SK-N-SH (cell line): Measurements from ENCODE around the gene LDLRAP1. TPM values are rescaled to one million over a fixed set of nuclear protein-coding genes. Genes with fewer than 3 reads are reported as not detected.

Source experiments
- CTCF ChIA-PET: fragments of 300-600, 350-600 bp; formaldehyde crosslinking; extraction: SDS; loops from one replicate; lab custom pipeline; 2021; lab: Yijun Ruan, JAX
- POLR2A ChIA-PET: fragments of 350-600 bp; sonication (Branson Sonifier 250); formaldehyde crosslinking; extraction: SDS; loops from one replicate; lab custom pipeline; 2020; ENCODE audit warnings: antibody characterized with exemption, inconsistent platforms; lab: Yijun Ruan, JAX
- DNase-seq: peaks from one replicate; pipeline ENCODE4 v3.0.0; 2012
- H2AFZ ChIP-seq: fragments of 200-600 bp; sonication (generic); 2 replicates; pipeline ENCODE4 v1.8.1; 2016; ENCODE audit warnings: antibody characterized with exemption, mild to moderate bottlenecking, low read depth
- H3F3A ChIP-seq: fragments of 200-600 bp; sonication (generic); replicated peaks from 2 replicates; pipeline ENCODE3; 2016; ENCODE audit warnings: antibody characterized with exemption, mild to moderate bottlenecking; ENCODE audit not compliant: insufficient read depth
- H3K27ac ChIP-seq, 2 experiments: fragments of 200-500 bp in 1 of 2; fragments of 200-600 bp in 1 of 2; sonication (Bioruptor generic) in 1 of 2; sonication (generic), shearing (Covaris generic) in 1 of 2; 2 replicates each; pipeline versions ENCODE4 v1.5.1 to v1.6.1; 2014 to 2016; ENCODE audit warnings: low read depth in 2 of 2, inconsistent platforms in 1 of 2, low read length in 1 of 2, mild to moderate bottlenecking in 1 of 2, mixed read lengths in 1 of 2
- H3K27me3 ChIP-seq: fragments of 200-600 bp; sonication (generic), shearing (Covaris generic); 2 replicates; pipeline ENCODE4 v1.6.1; 2016; ENCODE audit warnings: mixed run types; ENCODE audit not compliant: insufficient read depth
- H3K36me3 ChIP-seq, 2 experiments: fragments of 200-500 bp in 1 of 2; fragments of 200-600 bp in 1 of 2; sonication (Bioruptor generic) in 1 of 2; sonication (generic) in 1 of 2; replicated peaks in 1 of 2; 2 replicates each; pipeline versions ENCODE3 to v1.5.1; 2014 to 2016; ENCODE audit warnings: low read length in 1 of 2, mild to moderate bottlenecking in 1 of 2; ENCODE audit not compliant: insufficient read depth in 2 of 2, control insufficient read depth in 1 of 2
- H3K4me1 ChIP-seq, 2 experiments: fragments of 200-500 bp in 1 of 2; fragments of 200-600 bp in 1 of 2; sonication (Bioruptor generic) in 1 of 2; sonication (generic), shearing (Covaris generic) in 1 of 2; 2 replicates each; pipeline versions ENCODE4 v1.5.1 to v1.6.1; 2014 to 2016; ENCODE audit warnings: low read depth in 1 of 2, low read length in 1 of 2, mixed run types in 1 of 2; ENCODE audit not compliant: insufficient read depth in 2 of 2, control insufficient read depth in 1 of 2
- H3K4me2 ChIP-seq: fragments of 200-600 bp; sonication (generic), shearing (Covaris generic); 2 replicates; pipeline ENCODE4 v1.6.1; 2017; ENCODE audit warnings: mixed run types
- H3K4me3 ChIP-seq, 2 experiments: fragments of 200-500 bp in 1 of 2; fragments of 200-600 bp in 1 of 2; sonication (Bioruptor generic) in 1 of 2; sonication (generic), shearing (Covaris generic) in 1 of 2; 2 replicates each; pipeline versions ENCODE4 v1.5.1 to v1.8.1; 2014 to 2016; ENCODE audit warnings: low read depth in 2 of 2, inconsistent platforms in 1 of 2, low read length in 1 of 2, mild to moderate bottlenecking in 1 of 2, mixed read lengths in 1 of 2, moderate library complexity in 1 of 2
- H3K79me2 ChIP-seq: fragments of 200-600 bp; sonication (generic); 2 replicates; pipeline ENCODE4 v1.8.1; 2017; ENCODE audit warnings: mild to moderate bottlenecking; ENCODE audit not compliant: insufficient read depth
- H3K9ac ChIP-seq: fragments of 200-600 bp; sonication (generic); 2 replicates; pipeline ENCODE4 v1.6.1; 2017; ENCODE audit warnings: mixed run types
- H3K9me2 ChIP-seq: fragments of 200-600 bp; sonication (generic); 2 replicates; pipeline ENCODE4 v1.6.1; 2017; ENCODE audit warnings: mixed run types
- H3K9me3 ChIP-seq: fragments of 200-600 bp; sonication (generic); 2 replicates; pipeline ENCODE4 v1.6.1; 2017; ENCODE audit warnings: mixed run types, mild to moderate bottlenecking, moderate library complexity
- H4K20me1 ChIP-seq: fragments of 200-600 bp; sonication (generic); 2 replicates; pipeline ENCODE4 v1.6.1; 2017; ENCODE audit warnings: mild to moderate bottlenecking, mixed run types; ENCODE audit not compliant: insufficient read depth
- CHD2 ChIP-seq: fragments of 150-350 bp; IDR thresholded peaks from 2 replicates; pipeline ENCODE4 v1.6.1; 2018; ENCODE audit warnings: low read length; ENCODE audit not compliant: partially characterized antibody
- ELF1 ChIP-seq: IDR thresholded peaks from 2 replicates; pipeline ENCODE4 v1.4.0; 2012
- EP300 ChIP-seq, 2 experiments: IDR thresholded peaks; 2 replicates each; pipeline versions ENCODE4 v1.4.0 to v1.6.1; 2012; ENCODE audit warnings: borderline replicate concordance in 1 of 2, low read depth in 1 of 2, low read length in 1 of 2
- FOSL2 ChIP-seq: IDR thresholded peaks from 2 replicates; pipeline ENCODE4 v1.4.0; 2012; ENCODE audit warnings: low read depth, mild to moderate bottlenecking, moderate library complexity, borderline replicate concordance
- FOXJ3 ChIP-seq: sonication (generic); formaldehyde crosslinking; IDR thresholded peaks from 2 replicates; pipeline ENCODE4 v1.5.1; 2020; ENCODE audit warnings: mild to moderate bottlenecking, missing genetic modification reagents
- FOXM1 ChIP-seq: IDR thresholded peaks from 2 replicates; pipeline ENCODE4 v1.4.0; 2012; ENCODE audit warnings: low read depth, mild to moderate bottlenecking
- GATA2 ChIP-seq: sonication (generic); formaldehyde crosslinking; IDR thresholded peaks from 2 replicates; pipeline ENCODE4 v1.5.0; 2020; ENCODE audit warnings: mild to moderate bottlenecking, missing genetic modification reagents
- IRF3 ChIP-seq: fragments of 150-350 bp; IDR thresholded peaks from 2 replicates; pipeline ENCODE4 v1.6.1; 2016; ENCODE audit warnings: mild to moderate bottlenecking, low read depth, low read length
- MXI1 ChIP-seq: IDR thresholded peaks from 2 replicates; pipeline ENCODE4 v1.6.1; 2012; ENCODE audit warnings: mild to moderate bottlenecking, low read depth, low read length, improper control_type of control experiment
- NRF1 ChIP-seq: IDR thresholded peaks from 2 replicates; pipeline ENCODE4 v1.6.1; 2012; ENCODE audit warnings: low read depth, mild to moderate bottlenecking, low read length
- RAD21 ChIP-seq: IDR thresholded peaks from 2 replicates; pipeline ENCODE4 v1.6.1; 2012; ENCODE audit warnings: mild to moderate bottlenecking, low read length
- RCOR1 ChIP-seq: fragments of 150-350 bp; IDR thresholded peaks from 2 replicates; pipeline ENCODE4 v1.6.1; 2017; ENCODE audit warnings: antibody characterized with exemption, low read length
- RFX5 ChIP-seq: IDR thresholded peaks from 2 replicates; pipeline ENCODE4 v1.6.1; 2012; ENCODE audit warnings: mild to moderate bottlenecking, improper control_type of control experiment, low read length
- SIN3A ChIP-seq: IDR thresholded peaks from 2 replicates; pipeline ENCODE4 v1.6.1; 2012; ENCODE audit warnings: low read depth, mild to moderate bottlenecking, low read length, moderate library complexity, borderline replicate concordance
- SMC3 ChIP-seq: IDR thresholded peaks from 2 replicates; pipeline ENCODE4 v1.6.1; 2012; ENCODE audit warnings: low read depth, low read length, improper control_type of control experiment
- YY1 ChIP-seq: IDR thresholded peaks from 2 replicates; pipeline ENCODE4 v1.4.0; 2012; ENCODE audit warnings: low read depth, mild to moderate bottlenecking
- ZBTB33 ChIP-seq: IDR thresholded peaks from 2 replicates; pipeline ENCODE4 v1.4.0; 2012; ENCODE audit warnings: low read depth, borderline replicate concordance
- WGBS: methylation state at CpG from one replicate; pipeline ENCODE4 v1.1.6; 2017; ENCODE audit warnings: low lambda C conversion rate; 5-methylcytosine and 5-hydroxymethylcytosine counted together
- polyA plus RNA-seq, 3 experiments: library from polyadenylated mRNA; depleted of rRNA; stranded (reverse); fragments of >200 nt; gene quantifications; 2 replicates each; pipeline ENCODE4 v1.2.3, GENCODE V29; 2012
- TF ChIP-seq, protein P1 (sequence below): IDR thresholded peaks from 2 replicates; pipeline ENCODE4 v1.4.0; 2012; ENCODE audit warnings: low read depth, borderline replicate concordance
- TF ChIP-seq, protein P2 (sequence below): IDR thresholded peaks from 2 replicates; pipeline ENCODE4 v1.4.0; 2012; ENCODE audit warnings: low read depth
- TF ChIP-seq, protein P3 (sequence below): fragments of 150-350 bp; IDR thresholded peaks from 2 replicates; pipeline ENCODE4 v1.6.1; 2017; ENCODE audit warnings: antibody characterized with exemption, low read length, low read depth, borderline replicate concordance
- TF ChIP-seq, protein P4 (sequence below): fragments of 200-600 bp; sonication (generic); IDR thresholded peaks from 2 replicates; pipeline ENCODE4 v1.6.1; 2017; ENCODE audit warnings: antibody characterized with exemption, mild to moderate bottlenecking, moderate library complexity

Gene LDLRAP1
- polyA plus RNA-seq, 1 of the 3 experiments (the other 2 are of a cell fraction), result 19.1 TPM

DNA sequence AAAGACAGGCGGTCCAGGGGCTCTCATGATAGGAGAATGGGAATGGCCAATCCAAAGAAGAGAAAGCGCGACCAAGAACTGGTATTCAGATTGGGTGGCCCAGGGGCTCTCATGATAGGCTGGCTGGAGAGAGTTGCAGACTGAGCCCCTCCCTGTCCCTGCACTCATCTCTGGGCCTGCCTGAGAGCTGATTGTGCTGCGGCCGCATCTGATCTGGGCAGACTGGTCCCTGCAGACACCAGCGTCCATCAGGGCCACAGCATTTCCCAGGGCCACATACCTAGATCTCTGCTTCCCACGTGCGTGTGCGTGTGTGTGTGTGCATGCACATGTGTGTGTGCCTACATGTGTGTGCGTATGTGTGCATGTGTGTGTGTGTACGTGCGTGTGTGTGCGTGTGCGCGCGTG lies 42.8 kb downstream of the LDLRAP1 start:
- no peaks in the 10 kb centered on the region for H3K36me3 ChIP-seq
- POLR2A ChIA-PET, result no interaction called here
- H2AFZ ChIP-seq, result no peak overlapping the region
- WGBS, result 97% methylated on average over 15 of the region's 16 CpGs
- no peak for TF ChIP-seq MXI1
- TF ChIP-seq RCOR1, result no peak
- no peak for TF ChIP-seq FOXJ3
- TF ChIP-seq, protein P1, sequence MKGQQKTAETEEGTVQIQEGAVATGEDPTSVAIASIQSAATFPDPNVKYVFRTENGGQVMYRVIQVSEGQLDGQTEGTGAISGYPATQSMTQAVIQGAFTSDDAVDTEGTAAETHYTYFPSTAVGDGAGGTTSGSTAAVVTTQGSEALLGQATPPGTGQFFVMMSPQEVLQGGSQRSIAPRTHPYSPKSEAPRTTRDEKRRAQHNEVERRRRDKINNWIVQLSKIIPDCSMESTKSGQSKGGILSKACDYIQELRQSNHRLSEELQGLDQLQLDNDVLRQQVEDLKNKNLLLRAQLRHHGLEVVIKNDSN, result no peak
- no peak for TF ChIP-seq FOSL2
- no peak for TF ChIP-seq FOXM1
- TF ChIP-seq CHD2, result no peak
- TF ChIP-seq SIN3A, result no peak
- TF ChIP-seq NRF1, result no peak
- TF ChIP-seq YY1, result no peak
- TF ChIP-seq GATA2, result no peak
- TF ChIP-seq IRF3, result no peak
- TF ChIP-seq EP300 (IDR thresholded peaks at IDR 0.05; ENCODE audit: borderline replicate concordance in 1 of 2, low read depth in 1 of 2, low read length in 1 of 2), result no peak
- TF ChIP-seq, protein P2, sequence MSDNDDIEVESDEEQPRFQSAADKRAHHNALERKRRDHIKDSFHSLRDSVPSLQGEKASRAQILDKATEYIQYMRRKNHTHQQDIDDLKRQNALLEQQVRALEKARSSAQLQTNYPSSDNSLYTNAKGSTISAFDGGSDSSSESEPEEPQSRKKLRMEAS, result no peak
- no peak for TF ChIP-seq ELF1
- TF ChIP-seq, protein P3, sequence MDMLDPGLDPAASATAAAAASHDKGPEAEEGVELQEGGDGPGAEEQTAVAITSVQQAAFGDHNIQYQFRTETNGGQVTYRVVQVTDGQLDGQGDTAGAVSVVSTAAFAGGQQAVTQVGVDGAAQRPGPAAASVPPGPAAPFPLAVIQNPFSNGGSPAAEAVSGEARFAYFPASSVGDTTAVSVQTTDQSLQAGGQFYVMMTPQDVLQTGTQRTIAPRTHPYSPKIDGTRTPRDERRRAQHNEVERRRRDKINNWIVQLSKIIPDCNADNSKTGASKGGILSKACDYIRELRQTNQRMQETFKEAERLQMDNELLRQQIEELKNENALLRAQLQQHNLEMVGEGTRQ, result no peak
- H3K79me2 ChIP-seq, result no peaks in the 10 kb centered on the region
- no peaks in the 10 kb centered on the region for H3K9me3 ChIP-seq
- no peak overlapping the region for H3K4me2 ChIP-seq
- no peak overlapping the region for H3K27ac ChIP-seq
- H3K9me2 ChIP-seq, result no peaks in the 10 kb centered on the region
- H3K4me1 ChIP-seq, result no peaks in the 10 kb centered on the region; a peak in 1 of 4 replicates
- CTCF ChIA-PET, result interaction anchor here (1.6 kb wide), 1 partner anchor 13 kb away, joined by 4 read pairs; no protein-coding TSS in a partner anchor
- no peak for DNase-seq
- H3K4me3 ChIP-seq, result no peak overlapping the region
- no peaks in the 10 kb centered on the region for H4K20me1 ChIP-seq
- H3K9ac ChIP-seq, result no peak overlapping the region
- no peaks in the 10 kb centered on the region for H3K27me3 ChIP-seq
- H3F3A ChIP-seq, result no peaks in the 10 kb centered on the region

- Histone ChIP-seq H3F3A (no peaks in the 10 kb centered on the region), H2AFZ (no peak overlapping the region), H3K79me2 (no peaks in the 10 kb centered on the region), H4K20me1 (no peaks in the 10 kb centered on the region), H3K36me3 (no peaks in the 10 kb centered on the region), H3K9me2 (no peaks in the 10 kb centered on the region), H3K4me2 (no peak overlapping the region), H3K27me3 (no peaks in the 10 kb centered on the region), H3K27ac (no peak overlapping the region), H3K9ac (no peak overlapping the region), H3K4me1 (no peaks in the 10 kb centered on the region; a peak in 1 of 4 replicates), H3K9me3 (no peaks in the 10 kb centered on the region), H3K4me3 (no peak overlapping the region)
- TF ChIP-seq RFX5 (no peak), RAD21 (no peak), NRF1 (no peak), SMC3 (no peak), ZBTB33 (no peak)
- TF ChIP-seq, protein P4, sequence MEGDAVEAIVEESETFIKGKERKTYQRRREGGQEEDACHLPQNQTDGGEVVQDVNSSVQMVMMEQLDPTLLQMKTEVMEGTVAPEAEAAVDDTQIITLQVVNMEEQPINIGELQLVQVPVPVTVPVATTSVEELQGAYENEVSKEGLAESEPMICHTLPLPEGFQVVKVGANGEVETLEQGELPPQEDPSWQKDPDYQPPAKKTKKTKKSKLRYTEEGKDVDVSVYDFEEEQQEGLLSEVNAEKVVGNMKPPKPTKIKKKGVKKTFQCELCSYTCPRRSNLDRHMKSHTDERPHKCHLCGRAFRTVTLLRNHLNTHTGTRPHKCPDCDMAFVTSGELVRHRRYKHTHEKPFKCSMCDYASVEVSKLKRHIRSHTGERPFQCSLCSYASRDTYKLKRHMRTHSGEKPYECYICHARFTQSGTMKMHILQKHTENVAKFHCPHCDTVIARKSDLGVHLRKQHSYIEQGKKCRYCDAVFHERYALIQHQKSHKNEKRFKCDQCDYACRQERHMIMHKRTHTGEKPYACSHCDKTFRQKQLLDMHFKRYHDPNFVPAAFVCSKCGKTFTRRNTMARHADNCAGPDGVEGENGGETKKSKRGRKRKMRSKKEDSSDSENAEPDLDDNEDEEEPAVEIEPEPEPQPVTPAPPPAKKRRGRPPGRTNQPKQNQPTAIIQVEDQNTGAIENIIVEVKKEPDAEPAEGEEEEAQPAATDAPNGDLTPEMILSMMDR, result no peak
- TF ChIP-seq, protein P3, result no peak
- ChIA-PET POLR2A (no interaction called here), CTCF (interaction anchor here (0.8 to 1.6 kb wide), 2 partner anchors 10 to 14 kb away, joined by 3 to 4 read pairs; no protein-coding TSS in a partner anchor)
- WGBS, result 90% methylated on average over 8 of the region's 8 CpGs
- DNase-seq, result no peak
Measured at GRCh38 chr1:25587290-25587689, 43.9 kb downstream of the LDLRAP1 start.
